Activated T-cell treated with anti-CD3 and anti-CD28 coated beads for 24 hours (primary cell): ENCODE data around the gene BUB1.
A peak's percentile ranks its signal among the peaks of the same experiment; 100 is the strongest.
"Not testable (repeated sequence)": the region's sequence is repeated elsewhere in the genome, so short reads cannot be mapped to it uniquely, and the experiment has no call there.

Experiments
- DNase-seq: peaks from one replicate; pipeline ENCODE4 v3.0.0-alpha.2; 2020; ENCODE audit warnings: low read depth

BUB1 gene

DNA sequence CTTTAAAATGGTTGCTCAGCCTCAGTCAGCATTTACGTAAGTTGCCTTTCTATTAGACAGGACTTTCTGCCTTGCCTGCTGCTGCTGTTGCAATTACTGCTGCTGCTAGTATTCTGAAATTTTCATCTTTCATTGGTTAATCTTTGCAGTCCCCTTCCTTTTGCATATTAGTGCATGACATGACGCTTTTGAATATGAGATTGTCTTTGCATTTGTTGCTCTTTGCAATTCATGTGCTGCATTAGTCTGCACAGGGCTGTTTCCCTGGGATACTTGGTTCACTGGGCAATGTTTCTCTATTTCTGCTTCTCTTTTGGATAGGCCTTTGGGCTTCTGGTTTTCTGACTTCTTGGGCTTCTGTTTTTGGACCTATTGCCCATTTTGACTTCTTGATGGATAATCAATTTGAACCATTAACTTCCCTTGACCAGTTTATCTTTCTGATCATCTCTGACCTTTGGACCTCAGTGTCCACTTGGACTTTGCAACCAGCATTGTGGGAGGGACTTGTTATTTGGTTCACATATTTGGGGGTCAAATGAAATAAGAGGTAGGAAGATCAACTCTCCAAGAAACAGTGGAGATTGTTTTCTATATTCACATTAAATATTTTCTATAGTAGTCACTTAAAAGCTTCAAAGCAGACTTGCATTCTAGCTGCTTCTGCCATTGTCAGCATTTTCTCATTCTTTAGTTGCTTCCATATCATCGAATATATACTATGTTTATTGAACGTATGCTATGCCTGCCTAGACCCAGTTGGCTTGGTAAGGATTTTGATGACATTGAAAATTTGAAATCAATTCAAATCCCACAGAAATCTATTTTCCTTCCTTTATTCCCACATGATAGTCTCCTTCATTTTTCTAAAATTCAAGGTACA lies 12.5 kb upstream of the BUB1 start:
- no peak for DNase-seq

DNA sequence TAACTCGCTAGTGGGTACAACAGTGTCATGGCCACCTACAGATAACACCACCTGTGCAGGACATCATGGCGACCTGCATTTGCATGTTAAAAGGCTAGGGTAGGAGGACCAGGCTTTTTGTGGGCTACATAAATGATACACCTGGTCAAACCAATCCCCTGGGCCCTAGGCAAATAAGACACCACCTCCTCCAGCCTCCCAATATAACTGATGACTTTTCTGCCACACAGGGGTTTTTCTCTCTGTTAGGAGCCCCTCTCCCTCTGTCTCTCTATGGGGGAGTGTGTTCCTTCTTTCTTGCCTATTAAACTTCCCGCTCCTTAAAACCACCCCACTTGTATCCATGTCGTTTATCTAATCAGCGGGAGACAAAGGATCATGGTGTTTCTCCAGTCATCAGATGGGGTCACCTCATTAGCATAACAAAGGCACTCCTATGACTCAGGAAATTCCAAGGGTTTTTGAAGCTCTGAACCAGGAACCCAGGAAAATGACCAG lies 10.8 kb upstream of the BUB1 start:
- DNase-seq = no peak

DNA sequence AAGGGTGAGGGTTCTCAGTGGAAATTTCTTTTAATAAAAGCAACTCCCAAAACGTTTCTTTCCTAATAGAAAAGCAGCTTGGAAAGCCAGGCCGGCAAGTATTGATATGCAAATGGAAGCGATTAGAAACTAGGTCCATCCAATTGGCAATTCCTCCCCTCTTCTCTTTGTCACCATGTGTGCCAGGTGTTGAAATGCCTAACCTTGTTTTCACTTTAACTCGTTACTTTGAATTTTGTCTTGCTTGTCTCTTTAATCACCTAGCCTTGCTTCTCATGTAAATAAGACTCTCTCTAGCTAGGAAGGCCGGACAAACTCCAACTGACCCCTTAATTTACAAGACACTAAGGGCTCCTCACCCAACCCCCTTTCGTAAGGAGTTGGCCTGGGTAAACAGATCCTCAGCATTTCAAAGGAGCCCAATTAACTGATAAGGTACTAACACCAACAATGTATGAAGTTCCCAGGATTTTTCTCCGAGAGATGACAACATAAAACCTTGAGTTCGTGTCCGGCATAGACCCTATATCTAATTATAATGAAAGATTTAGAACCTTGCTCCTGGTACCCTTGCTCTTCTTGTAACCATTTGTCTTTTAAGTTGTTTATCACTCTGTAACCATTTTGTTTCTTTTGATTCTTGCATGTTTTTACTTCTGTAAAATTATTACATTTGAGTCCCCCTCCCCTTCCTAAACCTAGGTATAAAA lies 10.1 kb upstream of the BUB1 start:
- DNase-seq = not testable (repeated sequence)

DNA sequence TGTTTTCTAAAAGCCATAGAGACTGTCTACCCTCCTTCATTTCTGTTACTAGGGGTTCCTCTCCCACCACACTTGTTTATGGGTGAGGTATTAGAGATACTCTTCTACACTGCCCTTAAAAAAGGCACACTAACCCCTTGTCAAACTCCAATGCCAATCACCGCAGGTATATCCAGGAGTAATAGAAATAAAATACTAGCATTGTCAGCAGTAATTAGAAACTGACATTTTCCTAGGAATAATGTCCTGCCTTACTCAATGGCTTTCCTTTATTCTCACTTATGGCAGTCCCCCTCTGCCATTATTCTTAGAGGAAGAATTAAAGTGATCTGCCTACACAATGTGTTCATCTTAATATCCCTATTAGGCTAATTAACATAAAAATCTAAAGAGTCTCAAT lies 5.0 kb upstream of the BUB1 start:
- no peak for DNase-seq

DNA sequence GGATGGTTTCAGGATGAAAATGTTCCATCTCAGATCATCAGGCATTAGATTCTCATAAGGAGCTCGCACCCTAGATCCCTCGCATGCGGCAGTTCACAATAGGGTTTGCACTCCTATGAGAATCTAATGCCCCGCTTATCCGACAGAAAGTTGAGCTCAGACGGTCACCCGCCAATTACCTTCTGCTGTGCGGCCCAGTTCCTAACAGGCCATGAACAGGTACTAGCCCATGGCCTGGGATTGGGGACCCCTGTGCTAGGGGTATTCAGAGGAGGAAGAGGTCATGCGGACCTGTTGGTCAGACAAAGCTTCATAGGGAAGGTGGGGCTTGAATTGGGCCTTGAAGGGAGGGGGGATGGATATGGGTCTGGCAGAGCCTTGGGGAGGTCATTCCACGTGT lies 4.4 kb upstream of the BUB1 start:
- DNase-seq = no peak

DNA sequence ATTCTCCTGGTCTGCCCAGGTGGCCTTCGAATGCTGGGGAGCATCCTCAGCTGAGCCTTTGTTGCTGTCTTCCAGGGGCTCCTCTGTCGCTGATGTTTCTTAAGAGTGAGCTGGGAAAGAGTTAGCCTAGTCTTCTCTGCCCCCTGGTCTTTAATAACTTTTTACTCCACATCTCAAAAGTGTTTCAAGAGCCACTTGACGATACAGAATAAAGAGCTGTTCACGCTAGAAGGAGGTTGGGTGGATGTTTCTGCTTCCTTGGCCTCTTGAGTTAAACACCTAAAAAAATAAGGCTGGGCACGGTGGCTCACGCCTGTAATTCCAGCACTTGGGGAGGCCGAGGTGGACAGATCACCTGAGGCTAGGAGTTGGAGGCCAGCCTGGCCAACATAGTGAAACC lies 2.8 kb upstream of the BUB1 start:
- no peak for DNase-seq

DNA sequence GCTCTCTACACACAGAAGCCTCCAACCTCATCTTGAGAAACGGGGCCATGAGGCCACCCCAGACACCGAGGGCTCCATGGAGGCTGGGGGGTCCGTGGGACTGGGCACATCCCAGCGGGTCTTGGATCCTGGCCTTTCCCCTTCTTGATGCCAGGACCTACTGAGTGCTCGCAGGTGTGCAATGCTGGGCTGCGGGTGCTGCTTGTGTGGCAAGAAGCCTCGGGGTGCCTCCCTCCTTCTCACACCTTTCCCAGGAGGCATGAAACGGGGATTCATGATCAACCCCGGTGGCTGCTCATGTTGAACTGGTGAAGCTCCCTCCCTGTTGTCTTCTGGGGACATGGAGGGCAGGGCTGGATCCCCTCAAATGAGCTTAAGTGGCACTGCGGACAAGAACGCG lies 2.0 kb upstream of the BUB1 start:
- DNase-seq = no peak

DNA sequence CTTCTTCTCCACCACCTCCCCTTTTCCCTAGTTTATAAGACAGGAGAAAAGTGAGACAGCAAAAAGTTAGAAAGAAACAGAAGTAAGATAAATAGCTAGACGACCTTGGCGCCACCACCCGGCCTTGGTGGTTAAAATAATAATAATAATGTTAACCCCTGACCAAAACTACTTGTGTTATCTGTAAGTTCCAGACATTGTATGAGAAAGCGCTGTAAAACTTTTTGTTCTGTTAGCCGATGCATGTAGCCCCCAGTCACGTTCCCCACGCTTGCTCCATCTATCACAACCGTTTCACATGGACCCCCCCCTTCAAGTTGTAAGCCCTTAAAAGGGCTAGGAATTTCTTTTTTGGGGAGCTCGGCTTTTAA lies 1.5 kb upstream of the BUB1 start:
- DNase-seq = no peak

DNA sequence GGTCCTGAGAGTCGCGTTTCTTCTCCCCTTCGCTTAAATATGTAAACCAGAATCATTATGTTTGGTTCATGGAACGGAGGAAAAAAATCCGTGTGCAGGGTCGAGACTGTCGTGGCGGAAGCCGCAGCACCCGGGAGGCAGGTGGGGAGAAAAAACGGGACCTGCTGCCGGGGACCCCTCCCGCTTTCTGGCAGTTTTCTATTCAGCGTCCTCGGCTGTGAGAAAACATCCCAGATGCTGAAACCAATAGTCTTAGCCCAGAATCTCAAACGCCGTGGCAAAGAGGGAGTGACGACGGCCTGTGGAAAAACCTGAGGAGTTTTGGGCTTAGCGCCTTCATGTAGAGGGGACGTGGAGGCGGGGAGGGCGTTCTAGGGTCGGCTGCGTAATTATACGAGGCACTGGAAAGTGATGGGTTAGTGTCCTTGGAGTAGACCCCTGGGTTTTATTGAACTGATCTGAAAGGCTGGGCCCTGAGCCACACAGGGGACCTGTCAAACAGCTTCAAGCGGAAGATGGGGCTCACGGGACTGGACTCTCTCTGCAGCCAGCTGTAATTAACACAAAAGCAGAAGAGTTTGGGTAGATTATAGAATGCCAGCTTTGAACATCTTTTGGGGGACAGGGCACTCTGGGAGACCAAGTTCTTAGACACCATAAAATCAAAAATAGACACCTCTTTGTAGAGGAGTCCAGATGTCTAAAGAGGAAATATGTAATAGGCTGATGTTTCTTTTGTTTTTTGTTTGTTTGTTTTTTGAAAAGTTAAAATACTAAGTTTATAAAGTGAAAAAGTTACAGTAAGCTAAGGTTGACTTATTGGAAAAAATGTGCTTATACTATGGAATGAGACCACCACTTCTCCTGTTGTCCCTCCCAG lies 834 bp upstream of the BUB1 start:
- peak; percentile 6 for DNase-seq

DNA sequence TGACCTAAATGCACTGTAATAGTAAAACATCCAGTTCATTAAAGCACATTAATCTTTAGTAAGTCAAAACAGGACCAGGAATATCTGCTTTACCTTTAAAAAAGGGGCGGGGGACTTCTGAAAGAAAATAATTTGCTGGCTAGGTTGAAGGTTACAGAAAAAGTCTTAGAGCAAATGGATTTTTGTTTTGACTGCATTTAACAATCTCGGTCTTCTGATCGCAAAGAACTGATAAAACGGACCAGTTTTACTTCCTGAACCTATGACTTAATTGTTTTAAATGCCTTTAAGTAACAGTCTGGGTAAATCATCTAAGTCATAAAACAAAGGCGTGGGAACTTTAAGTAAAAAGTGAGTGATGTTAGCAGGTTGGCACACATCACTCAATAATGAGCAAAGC lies 783 bp downstream of the BUB1 start:
- no peak for DNase-seq

DNA sequence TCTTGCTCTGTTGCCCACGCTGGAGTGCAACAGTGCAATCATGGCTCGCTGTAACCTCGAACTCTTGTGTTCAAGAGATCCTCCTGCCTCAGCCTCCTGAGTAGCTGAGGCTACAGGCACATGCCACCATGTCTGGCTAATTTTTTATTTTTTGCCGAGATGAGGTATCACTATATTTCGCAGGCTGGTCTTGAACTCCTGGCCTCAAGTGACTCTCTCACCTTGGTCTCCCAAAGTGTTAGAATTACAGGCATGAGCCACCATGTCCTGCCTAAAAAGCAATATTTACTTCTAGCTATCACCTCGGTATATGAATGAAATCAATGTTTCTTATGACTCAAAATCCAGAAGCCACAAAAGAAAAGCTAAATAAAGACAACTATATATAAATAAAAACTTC lies 2.2 kb downstream of the BUB1 start:
- DNase-seq = no peak

DNA sequence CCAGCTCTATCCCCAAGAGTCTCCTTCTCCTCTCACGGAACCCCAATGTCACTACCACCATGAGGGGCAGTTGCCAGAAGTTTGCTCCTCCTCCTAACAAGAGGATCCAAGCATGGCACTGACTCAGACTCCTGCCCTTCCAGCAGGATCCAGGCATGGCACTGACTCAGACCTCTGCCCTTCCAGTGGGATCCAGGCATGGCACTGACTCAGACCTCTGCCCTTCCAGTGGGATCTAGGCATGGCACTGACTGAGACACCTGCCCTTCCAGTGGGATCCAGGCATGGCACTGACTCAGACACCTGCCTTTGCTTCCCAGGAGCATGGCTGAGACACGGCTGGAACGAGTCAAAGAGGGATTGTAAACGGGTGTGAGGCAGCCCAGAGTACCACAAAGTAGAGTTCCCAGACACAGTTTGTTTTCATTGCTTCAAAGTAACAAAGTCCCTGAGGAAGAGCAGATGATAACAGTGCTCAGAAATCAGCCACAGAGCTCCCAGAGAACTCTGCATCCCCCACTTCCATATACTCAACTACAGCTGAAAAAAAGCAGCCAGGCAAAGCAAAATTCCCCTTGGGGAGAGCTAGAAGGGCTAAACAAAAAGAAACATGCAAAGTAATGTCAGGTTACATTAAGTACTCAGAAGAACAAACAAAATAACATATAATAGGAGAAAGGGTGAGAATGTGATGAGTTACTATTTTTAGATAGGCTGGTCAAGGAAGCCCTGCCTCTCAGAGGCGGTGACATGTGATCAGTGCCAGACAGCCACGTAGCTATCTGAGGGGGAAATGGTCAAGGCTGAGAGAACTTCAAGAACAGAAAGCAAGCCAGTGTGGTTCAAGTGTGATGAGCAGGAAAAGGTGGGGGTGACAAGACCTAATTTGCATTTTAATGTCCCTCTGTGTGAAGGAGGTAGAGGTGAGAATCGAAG lies 3.0 kb downstream of the BUB1 start:
- peak; percentile 7 for DNase-seq

DNA sequence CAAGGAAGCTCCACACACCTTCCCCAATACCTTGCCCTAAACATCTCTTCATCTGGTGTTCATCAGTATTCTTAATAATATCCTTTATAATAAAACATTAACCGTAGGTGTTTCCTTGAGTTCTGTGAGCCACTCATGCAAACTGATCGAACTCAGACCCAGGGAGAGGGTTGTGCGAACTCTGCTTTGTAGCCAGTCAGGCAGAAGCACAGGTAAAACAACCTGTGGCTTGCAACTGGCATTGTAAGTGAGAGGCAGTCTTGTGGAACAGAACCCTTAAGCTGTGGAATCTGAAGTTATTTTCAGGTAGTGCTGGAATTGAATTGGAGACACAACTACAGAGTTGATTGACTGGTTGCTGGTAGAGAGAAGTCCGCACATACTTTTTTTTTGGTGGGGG lies 4.7 kb downstream of the BUB1 start:
- no peak for DNase-seq

DNA sequence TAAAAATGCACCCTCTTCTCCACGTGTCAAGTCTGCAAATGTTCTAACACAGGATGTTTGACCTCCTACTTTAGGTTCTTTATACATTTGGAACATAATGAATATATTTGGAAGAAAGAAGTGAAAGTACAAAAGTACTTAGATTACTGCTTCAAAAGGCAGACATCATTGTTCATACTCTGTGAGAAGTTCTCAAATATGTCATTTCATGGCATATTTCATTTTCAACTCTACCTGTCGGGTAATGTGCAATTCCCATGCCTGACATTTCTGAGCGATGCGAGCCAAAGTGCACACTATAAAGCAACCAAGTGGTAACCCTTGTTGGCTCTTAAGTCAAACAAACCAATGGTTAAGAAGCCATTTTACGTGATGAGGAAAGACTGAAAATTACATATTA lies 7.0 kb downstream of the BUB1 start:
- no peak for DNase-seq

DNA sequence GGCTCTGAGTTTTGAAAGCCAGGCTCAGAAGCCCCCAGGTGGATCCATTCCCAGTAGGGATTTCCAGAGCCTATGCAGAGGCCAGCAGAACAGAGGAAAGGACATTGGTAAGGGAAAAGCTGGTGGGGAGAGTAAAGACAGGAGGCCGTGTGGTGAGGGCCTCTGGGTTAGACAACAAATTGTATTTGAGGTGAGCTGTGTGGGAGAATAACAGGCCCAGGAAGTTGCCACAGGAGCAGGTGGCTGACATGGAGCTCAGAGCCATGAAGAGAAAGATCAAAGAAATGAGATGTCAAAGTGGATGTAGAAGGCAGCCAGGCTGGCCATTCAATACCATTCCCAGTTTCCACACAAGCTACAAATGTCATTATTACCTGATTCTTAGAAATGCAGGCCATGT lies 8.8 kb downstream of the BUB1 start:
- no peak for DNase-seq

DNA sequence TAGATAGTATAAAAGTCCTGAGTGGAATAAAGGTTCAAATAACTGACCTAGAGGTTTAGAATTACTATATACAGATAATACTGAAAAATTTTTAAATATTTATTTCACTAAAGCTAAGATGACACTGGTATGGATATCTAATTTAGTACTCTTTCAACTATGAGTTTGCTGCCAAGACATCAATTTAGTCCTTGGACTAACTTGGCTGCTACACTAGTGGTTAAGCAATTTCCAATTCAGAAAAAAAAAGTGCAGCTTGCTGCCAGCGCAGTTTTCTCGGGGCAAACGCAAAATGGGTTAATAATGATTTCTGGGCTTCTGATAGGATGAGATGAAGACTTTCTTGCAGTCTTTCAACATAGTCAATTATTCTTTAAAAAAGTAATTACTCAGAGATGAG lies 10.8 kb downstream of the BUB1 start:
- DNase-seq = no peak

DNA sequence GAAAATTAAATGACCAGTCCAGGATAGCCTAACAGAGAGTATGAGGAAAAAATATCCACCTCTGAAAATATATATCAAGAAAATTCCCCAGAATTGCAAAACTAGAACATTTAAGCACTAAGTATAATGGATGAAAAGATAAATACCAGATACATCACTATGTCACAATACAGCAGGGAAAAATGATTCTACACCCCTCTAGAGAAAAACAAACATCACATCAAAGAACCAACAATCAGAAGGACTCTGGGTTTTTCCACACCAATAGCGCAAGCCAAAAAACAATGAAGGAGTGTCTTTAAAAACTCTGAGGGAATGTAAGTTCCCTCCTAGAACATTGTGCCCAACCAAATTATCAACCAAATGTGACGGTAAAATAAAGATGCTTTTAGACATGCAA lies 13.7 kb downstream of the BUB1 start:
- no peak for DNase-seq

DNA sequence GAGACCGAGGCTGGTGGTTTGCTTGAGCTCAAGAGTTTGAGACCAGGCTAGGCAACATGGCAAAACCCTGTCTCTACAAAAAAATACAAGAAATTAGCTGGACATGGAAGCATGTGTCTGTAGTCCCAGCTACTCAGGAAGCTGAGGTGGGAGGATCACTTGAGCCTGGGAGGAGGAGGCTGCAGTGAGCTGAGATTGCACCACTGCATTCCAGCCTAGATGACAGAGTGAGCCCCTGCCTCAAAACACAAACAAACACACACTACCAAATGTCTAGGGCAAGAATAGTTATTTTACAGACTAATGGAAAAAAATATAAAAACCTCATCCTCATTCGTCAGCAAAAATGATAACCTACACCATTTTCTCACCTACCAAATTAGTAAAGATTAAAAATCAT lies 15.3 kb downstream of the BUB1 start:
- no peak for DNase-seq

DNA sequence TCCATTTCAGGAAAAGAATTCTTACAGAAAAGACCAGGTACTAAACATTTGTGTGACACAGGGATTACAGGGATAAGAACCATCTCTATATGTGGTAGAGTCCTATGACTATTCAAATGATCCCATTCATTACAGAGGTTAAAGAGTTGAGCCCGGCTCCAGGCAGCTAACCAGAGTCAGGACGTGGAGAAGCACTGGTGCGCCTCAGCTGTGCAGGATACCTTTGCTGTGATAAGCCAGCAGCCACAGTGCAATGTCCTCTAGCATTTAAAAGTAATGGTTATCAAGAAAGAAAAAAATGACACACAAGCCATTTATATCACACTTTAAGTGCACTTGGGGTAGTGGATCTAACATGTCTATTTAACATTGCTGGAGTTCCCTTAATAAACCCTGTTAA lies 17.3 kb downstream of the BUB1 start:
- no peak for DNase-seq

DNA sequence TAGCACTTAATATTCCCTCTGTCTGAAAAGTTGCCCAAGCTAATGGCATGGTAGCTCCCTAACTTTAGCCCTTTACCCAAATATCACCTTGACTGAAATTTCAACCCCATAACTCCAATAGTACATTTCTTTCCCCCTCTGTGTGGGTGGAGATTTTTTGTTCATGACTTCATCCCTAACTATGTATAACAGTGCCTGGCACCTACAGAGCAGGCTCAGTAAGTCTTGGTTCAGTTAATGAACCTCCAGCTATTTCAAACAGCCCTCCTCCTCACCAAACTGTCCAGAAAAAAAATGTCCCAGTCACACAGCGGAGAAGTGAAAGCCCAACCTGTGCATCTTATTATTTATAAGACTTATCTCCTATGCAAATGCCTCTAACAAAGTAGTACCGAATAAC lies 18.6 kb downstream of the BUB1 start:
- DNase-seq = no peak

DNA sequence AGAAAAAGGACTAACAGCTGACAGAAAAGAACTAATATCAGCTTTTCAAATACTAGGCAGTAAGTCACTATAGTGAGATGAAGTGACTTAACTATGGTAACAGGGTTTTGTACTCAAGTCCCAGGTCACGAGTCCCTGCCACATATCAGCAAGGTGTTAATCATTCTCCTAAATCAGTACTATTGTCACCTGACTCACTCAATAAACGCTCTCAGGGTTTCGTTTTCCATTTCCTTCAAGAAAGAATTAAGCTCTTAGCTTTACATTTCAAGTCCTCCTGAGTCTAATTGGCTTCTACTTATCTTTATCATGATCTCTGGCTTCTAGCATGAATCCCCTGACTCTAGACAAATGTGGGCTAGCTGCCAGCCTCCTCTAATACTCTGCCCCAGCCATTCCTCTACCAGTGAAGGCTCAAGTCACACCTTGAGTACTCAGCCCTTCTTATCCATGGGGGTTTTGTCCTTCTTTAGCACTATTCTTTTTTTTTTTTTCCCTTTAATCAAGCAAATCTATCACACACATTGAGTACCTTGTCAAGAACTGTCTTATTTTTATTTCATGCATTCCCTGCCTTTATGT lies 20.0 kb downstream of the BUB1 start:
- no peak for DNase-seq
